GM10266 (cell line): ENCODE measurements around the gene LYPLAL1.

Experiments used
- DNase-seq: peaks from one replicate; pipeline ENCODE4 v3.0.0; 2012; ENCODE audit errors: extremely low spot score
- TF ChIP-seq, protein P1 (sequence below): IDR thresholded peaks from 2 replicates; pipeline ENCODE4 v1.5.1; 2012; ENCODE audit warnings: mild to moderate bottlenecking, low read depth; ENCODE audit not compliant: control insufficient read depth, insufficient read depth; ENCODE audit errors: missing control alignments

LYPLAL1 gene

DNA sequence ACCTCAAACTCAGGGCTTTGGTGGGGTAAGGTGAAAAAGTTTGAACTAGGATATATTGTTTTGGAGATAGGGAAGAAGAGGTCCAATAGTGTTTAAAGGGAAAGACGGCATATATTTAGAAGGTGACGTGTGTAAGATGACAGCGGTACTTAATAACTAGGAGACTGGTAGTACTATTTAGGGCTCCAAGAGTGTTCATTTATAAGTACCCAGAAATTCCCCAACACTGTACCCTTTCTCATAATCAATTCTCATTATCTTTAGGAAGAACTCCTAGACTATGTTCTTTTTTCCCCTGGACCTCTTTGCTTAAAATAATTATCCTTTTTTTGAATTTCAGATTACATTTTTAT is 1.5 kb downstream of the LYPLAL1 start:
- DNase-seq = no peak
- TF ChIP-seq, protein P1, sequence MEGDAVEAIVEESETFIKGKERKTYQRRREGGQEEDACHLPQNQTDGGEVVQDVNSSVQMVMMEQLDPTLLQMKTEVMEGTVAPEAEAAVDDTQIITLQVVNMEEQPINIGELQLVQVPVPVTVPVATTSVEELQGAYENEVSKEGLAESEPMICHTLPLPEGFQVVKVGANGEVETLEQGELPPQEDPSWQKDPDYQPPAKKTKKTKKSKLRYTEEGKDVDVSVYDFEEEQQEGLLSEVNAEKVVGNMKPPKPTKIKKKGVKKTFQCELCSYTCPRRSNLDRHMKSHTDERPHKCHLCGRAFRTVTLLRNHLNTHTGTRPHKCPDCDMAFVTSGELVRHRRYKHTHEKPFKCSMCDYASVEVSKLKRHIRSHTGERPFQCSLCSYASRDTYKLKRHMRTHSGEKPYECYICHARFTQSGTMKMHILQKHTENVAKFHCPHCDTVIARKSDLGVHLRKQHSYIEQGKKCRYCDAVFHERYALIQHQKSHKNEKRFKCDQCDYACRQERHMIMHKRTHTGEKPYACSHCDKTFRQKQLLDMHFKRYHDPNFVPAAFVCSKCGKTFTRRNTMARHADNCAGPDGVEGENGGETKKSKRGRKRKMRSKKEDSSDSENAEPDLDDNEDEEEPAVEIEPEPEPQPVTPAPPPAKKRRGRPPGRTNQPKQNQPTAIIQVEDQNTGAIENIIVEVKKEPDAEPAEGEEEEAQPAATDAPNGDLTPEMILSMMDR = no peak

DNA sequence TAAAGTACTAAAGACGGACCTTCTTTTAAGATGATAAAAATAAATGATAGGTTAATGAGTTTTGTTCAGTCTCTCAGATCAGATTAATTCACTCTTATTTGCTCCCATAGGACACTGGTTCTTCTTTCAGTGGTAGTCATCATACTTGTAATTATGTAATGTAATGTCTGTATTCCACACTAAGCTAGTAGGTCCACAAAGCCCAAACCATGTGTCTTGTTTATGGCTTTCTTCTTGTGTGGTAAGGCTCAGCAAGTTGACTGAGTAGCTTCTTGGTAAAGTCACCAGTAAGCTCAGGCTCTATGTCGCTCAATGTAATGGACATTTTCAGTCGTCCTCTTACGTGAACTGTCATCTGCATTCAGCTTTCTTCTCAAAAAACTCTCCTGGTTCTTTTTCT is 2.5 kb downstream of the LYPLAL1 start:
- no peak for DNase-seq
- TF ChIP-seq, protein P1 = no peak

DNA sequence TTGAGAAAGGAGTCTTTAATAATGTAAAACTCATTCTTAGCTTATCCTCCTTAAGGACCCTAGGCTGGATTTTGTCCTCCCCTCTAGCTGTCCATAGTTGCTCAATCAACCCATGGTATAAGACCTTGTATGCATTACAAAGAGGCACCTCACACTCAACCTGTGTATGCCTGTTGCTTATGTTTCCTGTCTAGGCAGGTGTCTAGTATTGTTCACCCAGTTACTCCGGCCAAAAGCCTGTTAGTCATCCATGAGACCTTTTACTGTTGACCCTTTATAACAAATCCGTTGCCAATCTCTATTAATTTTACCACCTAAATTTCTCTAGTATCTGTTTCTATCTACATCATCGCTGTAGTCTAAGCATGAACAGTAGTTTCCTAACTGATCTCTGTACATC is 3.7 kb downstream of the LYPLAL1 start:
- peak; percentile 8 for DNase-seq
- TF ChIP-seq, protein P1 = no peak

DNA sequence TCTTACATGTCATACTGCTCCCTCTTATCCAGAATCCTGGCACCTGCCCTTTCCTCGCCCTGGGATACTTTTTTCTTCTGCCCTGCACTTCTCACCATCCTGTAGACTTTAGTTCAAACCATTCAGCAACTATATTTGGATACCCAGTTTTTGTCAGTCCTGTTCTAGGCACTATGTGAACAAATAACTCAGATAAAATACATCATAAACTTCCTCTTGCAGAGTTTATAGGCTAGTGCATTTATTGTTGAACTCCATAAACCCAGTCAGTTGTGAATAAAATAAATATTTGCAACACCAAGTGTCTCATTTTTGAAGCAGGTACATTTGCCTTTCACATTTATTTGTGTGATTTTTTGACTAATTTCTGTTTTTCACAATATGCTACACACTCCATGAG is 4.3 kb downstream of the LYPLAL1 start:
- TF ChIP-seq, protein P1 = no peak
- DNase-seq = no peak

DNA sequence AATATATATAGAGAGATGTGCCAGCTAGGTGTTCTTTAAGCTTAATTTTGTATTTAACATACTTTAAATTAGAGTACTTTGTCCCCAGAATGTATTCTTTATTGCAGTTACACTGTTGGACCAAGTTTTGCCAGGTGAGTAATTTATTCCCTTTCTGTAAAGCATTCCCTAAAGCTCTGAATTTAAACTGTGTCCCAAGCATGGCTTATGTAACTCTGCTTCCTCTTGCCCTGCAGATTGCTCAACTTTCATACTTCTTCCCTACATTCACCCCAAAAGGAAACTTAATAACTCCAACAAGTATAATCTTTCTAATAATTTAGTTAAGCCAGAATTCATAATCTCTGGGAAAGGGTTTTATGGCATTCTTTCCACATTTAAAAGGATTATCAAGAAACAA is 5.6 kb downstream of the LYPLAL1 start:
- TF ChIP-seq, protein P1 = no peak
- DNase-seq = no peak

DNA sequence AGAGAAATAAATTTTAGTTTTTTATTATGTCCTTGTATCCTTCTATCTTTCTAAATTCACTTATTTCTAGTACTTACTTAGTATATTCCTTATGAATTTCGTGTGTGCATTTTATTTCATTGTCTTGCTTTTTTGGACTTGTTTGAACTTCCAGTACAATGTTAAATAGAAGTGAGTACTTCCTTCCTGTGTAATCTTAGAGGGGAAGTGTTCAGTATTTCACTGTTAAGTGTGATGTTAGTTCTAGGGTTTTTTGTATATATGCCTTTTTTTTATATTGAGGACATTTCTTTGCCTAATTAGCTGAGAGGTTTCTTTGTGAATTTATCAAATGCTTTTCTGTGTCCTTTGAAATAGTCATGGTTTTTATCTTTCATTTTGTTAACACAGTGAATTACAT is 10.7 kb downstream of the LYPLAL1 start:
- TF ChIP-seq, protein P1 = no peak
- no peak for DNase-seq

DNA sequence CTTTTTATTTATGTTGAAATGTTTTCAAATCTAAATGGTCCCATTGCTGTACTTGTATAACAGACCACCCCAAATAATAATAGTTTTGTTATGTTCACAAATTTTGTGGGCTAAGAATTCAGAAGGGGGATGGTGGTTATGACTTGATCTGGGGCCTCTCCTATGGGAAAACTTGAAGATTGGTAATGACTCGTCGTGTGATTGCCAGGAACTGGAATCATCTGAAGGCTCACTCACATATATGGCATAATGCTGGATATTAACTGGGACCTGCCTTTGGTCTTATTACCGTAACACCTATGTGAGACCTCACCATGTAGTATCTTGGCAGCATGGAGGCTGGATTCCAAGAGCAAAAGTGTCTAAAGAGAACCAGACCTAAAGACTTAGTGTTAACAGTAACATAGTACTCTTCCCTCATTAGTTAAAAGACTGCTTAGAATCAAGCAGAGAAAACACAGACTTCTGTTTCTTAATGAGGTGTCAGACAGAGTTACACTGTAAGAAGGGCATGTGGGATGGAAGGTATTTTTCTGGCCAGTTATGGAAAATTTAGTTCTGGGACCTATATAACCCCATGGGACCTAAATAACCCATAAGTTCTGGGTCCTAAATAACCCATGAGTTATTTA is 11.9 kb downstream of the LYPLAL1 start:
- no peak for DNase-seq
- TF ChIP-seq, protein P1 = no peak
